ENCODE data around the gene NCAPH2. TPM values are rescaled to one million over a fixed set of nuclear protein-coding genes. Genes with fewer than 3 reads are reported as not detected.
"Not testable (repeated sequence)": the region's sequence is repeated elsewhere in the genome, so short reads cannot be mapped to it uniquely, and the experiment has no call there.

The NCAPH2 gene
- total RNA-seq, 1 donor from 2014 or later, result 41.7 TPM

DNA sequence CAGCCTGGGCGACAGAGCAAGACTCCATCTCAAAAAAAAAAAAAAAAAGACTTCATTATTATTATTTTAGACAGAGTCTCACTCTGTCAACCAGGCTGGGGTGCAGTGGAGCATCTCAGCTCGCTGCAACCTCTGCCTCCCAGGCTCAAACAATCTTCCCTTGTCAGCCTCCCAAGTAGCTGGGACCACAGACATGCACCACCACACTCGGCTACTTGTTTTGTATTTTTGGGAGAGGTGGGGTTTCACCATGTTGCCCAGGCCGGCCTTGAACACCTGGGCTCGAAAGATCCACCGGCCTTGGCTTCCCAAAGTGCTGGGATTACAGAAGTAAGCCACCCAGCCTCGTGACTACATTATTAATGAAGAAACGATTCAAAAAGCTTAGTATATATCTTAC lies 27.1 kb downstream of the NCAPH2 start:
- H3K27me3 ChIP-seq, result peaks cover 11% of the 10 kb centered on the region
- TF ChIP-seq, protein P1, sequence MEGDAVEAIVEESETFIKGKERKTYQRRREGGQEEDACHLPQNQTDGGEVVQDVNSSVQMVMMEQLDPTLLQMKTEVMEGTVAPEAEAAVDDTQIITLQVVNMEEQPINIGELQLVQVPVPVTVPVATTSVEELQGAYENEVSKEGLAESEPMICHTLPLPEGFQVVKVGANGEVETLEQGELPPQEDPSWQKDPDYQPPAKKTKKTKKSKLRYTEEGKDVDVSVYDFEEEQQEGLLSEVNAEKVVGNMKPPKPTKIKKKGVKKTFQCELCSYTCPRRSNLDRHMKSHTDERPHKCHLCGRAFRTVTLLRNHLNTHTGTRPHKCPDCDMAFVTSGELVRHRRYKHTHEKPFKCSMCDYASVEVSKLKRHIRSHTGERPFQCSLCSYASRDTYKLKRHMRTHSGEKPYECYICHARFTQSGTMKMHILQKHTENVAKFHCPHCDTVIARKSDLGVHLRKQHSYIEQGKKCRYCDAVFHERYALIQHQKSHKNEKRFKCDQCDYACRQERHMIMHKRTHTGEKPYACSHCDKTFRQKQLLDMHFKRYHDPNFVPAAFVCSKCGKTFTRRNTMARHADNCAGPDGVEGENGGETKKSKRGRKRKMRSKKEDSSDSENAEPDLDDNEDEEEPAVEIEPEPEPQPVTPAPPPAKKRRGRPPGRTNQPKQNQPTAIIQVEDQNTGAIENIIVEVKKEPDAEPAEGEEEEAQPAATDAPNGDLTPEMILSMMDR (IDR thresholded peaks at IDR 0.05), result no peak

DNA sequence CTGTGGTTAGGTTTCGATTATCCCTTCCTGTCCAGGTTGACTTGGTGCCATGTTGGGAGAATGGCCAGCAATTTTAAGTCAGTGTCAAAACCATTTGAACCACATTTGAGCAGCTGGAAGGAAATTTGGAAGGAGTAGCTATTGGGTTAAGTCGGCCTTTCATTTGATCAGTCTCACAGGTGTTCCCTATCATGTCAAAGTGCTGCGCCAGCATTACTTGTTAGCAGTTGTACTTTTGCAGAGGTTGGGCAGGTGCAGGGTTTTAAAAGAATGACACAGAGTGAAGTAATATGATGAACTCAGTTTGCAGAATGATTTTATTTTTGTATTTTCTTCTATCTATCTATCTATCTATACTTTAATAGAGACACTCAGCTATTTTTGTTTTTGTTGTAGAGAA lies 28.2 kb downstream of the NCAPH2 start:
- Histone ChIP-seq H3K9me3 (no peaks in the 10 kb centered on the region), H3K36me3 (no peaks in the 10 kb centered on the region), H3K4me1 (peaks cover 10 to 17% of the 10 kb centered on the region in 2 donors), H3K4me3 (no peak overlapping the region), H3K27ac (no peak overlapping the region), H3K27me3 (peaks cover 8% of the 10 kb centered on the region)
- TF ChIP-seq, protein P1 (IDR thresholded peaks at IDR 0.05), result no peak
- DNase-seq (ENCODE audit: low spot score in 2 of 2), result no peak
- intact Hi-C loops (cut with DNase I), result no loop called here

More for the DNA sequence above, 27.1 kb downstream of the NCAPH2 start:
- intact Hi-C loops (cut with DNase I), result no loop called here
- peaks cover 12 to 25% of the 10 kb centered on the region in 2 donors for H3K4me1 ChIP-seq
- H3K27ac ChIP-seq, result no peak overlapping the region
- no peak for DNase-seq (ENCODE audit: low spot score in 2 of 2)
- no peak overlapping the region for H3K4me3 ChIP-seq
- no peaks in the 10 kb centered on the region for H3K36me3 ChIP-seq
- no peaks in the 10 kb centered on the region for H3K9me3 ChIP-seq

DNA sequence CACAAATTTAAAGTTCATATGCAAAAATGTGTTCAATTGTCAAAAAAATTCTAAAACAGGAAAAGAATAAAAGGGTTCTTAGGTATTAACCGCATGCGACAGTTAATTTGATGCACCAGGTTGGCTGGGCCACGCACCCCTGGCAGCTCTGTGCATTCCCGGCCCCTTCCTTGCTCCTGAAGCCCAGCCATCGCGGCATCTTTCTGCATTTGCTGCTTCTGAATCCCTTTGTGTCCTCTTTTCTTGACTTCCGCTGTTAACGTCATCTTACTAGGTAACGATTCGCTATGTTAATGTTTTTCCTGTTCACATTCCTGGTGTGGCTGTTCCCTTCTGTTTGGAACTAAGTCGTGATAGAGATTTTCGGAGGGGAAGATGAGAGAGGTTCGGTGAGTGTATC lies 29.7 kb downstream of the NCAPH2 start:
- TF ChIP-seq, protein P1 (IDR thresholded peaks at IDR 0.05), result no peak
- DNase-seq (ENCODE audit: low spot score in 2 of 2), result no peak
- Histone ChIP-seq H3K27me3 (no peaks in the 10 kb centered on the region), H3K4me3 (no peak overlapping the region), H3K4me1 (peaks cover 0 to 4% of the 10 kb centered on the region in 2 donors), H3K36me3 (no peaks in the 10 kb centered on the region), H3K27ac (peak overlapping the region; percentile 76 to 77), H3K9me3 (no peaks in the 10 kb centered on the region)
- intact Hi-C loops (cut with DNase I), result no loop called here

DNA sequence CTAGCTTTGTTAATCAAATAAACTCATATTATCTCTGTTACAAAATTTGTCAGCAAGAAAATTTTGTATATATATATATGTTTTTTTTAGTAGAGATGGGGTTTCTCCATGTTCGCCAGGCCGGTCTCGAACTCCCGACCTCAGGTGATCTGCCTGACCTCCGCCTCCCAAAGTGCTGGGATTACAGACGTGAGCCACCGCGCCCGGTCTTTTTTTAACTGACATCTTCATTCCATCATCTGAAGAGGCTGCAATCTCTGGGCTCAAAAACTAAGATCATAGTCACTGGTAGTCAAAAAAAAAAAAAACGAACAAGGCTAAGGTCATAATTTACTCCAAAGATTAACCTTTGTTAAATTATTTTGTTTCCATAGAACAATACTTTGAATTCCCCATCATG lies 32.4 kb downstream of the NCAPH2 start:
- no peak for DNase-seq (ENCODE audit: low spot score in 2 of 2)
- TF ChIP-seq, protein P1 (IDR thresholded peaks at IDR 0.05), result no peak
- intact Hi-C loops (cut with DNase I), result no loop called here

DNA sequence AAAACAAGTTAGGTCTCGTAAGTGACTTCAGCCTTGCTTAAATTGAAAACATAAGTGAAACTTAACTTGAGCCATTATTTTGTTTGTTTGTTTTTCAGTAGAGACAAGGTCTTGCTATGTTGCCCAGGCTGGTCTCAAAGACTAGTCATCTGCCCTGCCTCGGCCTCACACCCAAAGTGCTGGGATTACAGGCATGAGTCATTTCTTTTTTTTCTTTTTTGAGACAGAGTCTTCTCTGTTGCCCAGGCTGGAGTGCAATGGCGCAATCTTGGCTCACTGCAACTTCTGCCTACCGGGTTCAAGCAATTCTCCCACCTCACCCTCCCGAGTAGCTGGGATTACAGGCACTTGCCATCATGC lies 33.6 kb downstream of the NCAPH2 start:
- H3K36me3 ChIP-seq; H3K27me3 ChIP-seq; H3K4me3 ChIP-seq; intact Hi-C loops (cut with DNase I); DNase-seq (ENCODE audit: low spot score in 2 of 2); H3K9me3 ChIP-seq; H3K4me1 ChIP-seq: not testable (repeated sequence)
- peak overlapping the region in 1 of 2 donors; percentile 57 for H3K27ac ChIP-seq

More for the DNA sequence above, 32.4 kb downstream of the NCAPH2 start:
- Histone ChIP-seq H3K36me3 (no peaks in the 10 kb centered on the region), H3K4me1 (peaks cover 3 to 6% of the 10 kb centered on the region in 2 donors), H3K4me3 (no peak overlapping the region), H3K9me3 (no peaks in the 10 kb centered on the region), H3K27ac (peak overlapping the region; percentile 76 to 77), H3K27me3 (no peaks in the 10 kb centered on the region)

DNA sequence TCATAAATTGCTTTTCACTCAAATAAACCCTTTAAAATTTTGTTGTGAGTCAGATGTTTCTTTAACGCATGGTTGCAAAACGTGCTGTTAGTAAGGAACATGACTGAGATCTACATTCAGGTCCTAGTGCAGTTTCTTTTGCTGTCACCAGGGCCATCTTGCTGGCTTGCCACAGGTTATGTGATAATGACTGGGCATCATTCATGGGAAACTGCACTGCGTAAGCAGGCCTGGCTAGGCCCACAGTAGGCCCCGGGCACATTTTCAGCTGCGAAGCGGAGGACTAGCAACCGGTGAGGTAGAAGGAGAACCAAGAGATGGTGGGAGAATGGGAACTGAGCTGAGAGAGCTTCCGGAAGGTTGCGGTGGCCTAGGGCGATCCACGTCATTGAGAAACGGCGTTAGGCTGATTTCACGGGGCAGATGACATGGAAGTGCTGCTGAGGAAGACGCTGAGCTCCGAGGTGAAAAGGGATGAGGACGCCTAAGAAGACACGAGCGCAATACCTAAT lies 34.4 kb downstream of the NCAPH2 start:
- peak overlapping the region in 1 of 2 donors; percentile 5 for H3K27ac ChIP-seq
- no peak for DNase-seq (ENCODE audit: low spot score in 2 of 2)
- H3K4me1 ChIP-seq, result peaks cover 3 to 6% of the 10 kb centered on the region in 2 donors
- TF ChIP-seq, protein P1 (IDR thresholded peaks at IDR 0.05), result peak in 1 of 3 experiments; percentile 9
- H3K36me3 ChIP-seq, result no peaks in the 10 kb centered on the region
- peaks cover 3% of the 10 kb centered on the region for H3K27me3 ChIP-seq
- intact Hi-C loops (cut with DNase I), result no loop called here
- H3K4me3 ChIP-seq, result no peak overlapping the region
- no peaks in the 10 kb centered on the region for H3K9me3 ChIP-seq
